Renal cortical epithelial cell (primary cell): ENCODE measurements around the gene CSF2RB. TPM values are rescaled to one million over a fixed set of nuclear protein-coding genes. Genes with fewer than 3 reads are reported as not detected.

Experiments used
- DNase-seq: peaks from one replicate; pipeline ENCODE4 v3.0.0-alpha.2; 2011; ENCODE audit warnings: low read depth
- total RNA-seq: library from RNA; depleted of rRNA; stranded (reverse); fragments of >200 nt; gene quantifications from 2 replicates; pipeline ENCODE4 v1.2.3, GENCODE V29; 2014

The CSF2RB gene
- total RNA-seq, 1 donor from 2014 or later: under 0.01 TPM

- DNase-seq: no peak
Measured at GRCh38 chr22:36921309-36922104, 8.1 kb downstream of the CSF2RB start.

GRCh38 chr22:36922105-36922608 is 8.7 kb downstream of the CSF2RB start:
- no peak for DNase-seq

GRCh38 chr22:36922711-36923110 is 9.3 kb downstream of the CSF2RB start:
- DNase-seq: no peak

- no peak for DNase-seq
Measured at GRCh38 chr22:36923131-36923788, 9.8 kb downstream of the CSF2RB start.

- DNase-seq: no peak
Measured at GRCh38 chr22:36924151-36924698, 10.8 kb downstream of the CSF2RB start.

- no peak for DNase-seq
Measured at GRCh38 chr22:36925388-36926290, 12.2 kb downstream of the CSF2RB start.

- DNase-seq: no peak
Measured at GRCh38 chr22:36926309-36926708, 12.9 kb downstream of the CSF2RB start.

GRCh38 chr22:36926721-36927435 is 13.4 kb downstream of the CSF2RB start:
- no peak for DNase-seq

- DNase-seq: no peak
Measured at GRCh38 chr22:36927671-36928070, 14.2 kb downstream of the CSF2RB start.

GRCh38 chr22:36928196-36928595 is 14.8 kb downstream of the CSF2RB start:
- no peak for DNase-seq

GRCh38 chr22:36928786-36929535 is 15.5 kb downstream of the CSF2RB start:
- DNase-seq: no peak

GRCh38 chr22:36929621-36930020 is 16.2 kb downstream of the CSF2RB start:
- DNase-seq: no peak

- no peak for DNase-seq
Measured at GRCh38 chr22:36930041-36930935, 16.9 kb downstream of the CSF2RB start.

- no peak for DNase-seq
Measured at GRCh38 chr22:36931446-36931845, 18.0 kb downstream of the CSF2RB start.

- no peak for DNase-seq
Measured at GRCh38 chr22:36933629-36934417, 20.4 kb downstream of the CSF2RB start.

GRCh38 chr22:36934418-36935312 is 21.2 kb downstream of the CSF2RB start:
- DNase-seq: no peak

GRCh38 chr22:36935313-36935610 is 21.8 kb downstream of the CSF2RB start:
- DNase-seq: no peak

- no peak for DNase-seq
Measured at GRCh38 chr22:36935694-36936093, 22.3 kb downstream of the CSF2RB start.
